IMR-90 (cell line): ENCODE results near the gene HTT-AS.
"Not testable (repeated sequence)": the region's sequence is repeated elsewhere in the genome, so short reads cannot be mapped to it uniquely, and the experiment has no call there.

Experiments
- BHLHE40 ChIP-seq: fragments of 150-350 bp; IDR thresholded peaks from 2 replicates; pipeline ENCODE4 v1.6.1; 2016; ENCODE audit warnings: mild to moderate bottlenecking, low read depth, low read length
- CTCF ChIP-seq: conservative IDR thresholded peaks from 2 replicates; pipeline ENCODE4 v1.5.1; 2012; ENCODE audit warnings: mild to moderate bottlenecking, low read depth, low read length, improper control_type of control experiment
- MAFK ChIP-seq: IDR thresholded peaks from 2 replicates; pipeline ENCODE4 v1.6.1; 2012; ENCODE audit warnings: low read depth, low read length, improper control_type of control experiment
- MXI1 ChIP-seq: IDR thresholded peaks from 2 replicates; pipeline ENCODE4 v1.6.1; 2012; ENCODE audit warnings: low read depth, mild to moderate bottlenecking, low read length, moderate library complexity, borderline replicate concordance
- POLR2A ChIP-seq: IDR thresholded peaks from 2 replicates; pipeline ENCODE4 v1.6.1; 2012; ENCODE audit warnings: mild to moderate bottlenecking, low read depth, low read length
- RAD21 ChIP-seq: IDR thresholded peaks from 2 replicates; pipeline ENCODE4 v1.6.1; 2012; ENCODE audit warnings: low read length, improper control_type of control experiment
- USF2 ChIP-seq: fragments of 150-350 bp; IDR thresholded peaks from 2 replicates; pipeline ENCODE4 v1.6.1; 2017; ENCODE audit warnings: mild to moderate bottlenecking, antibody characterized with exemption, low read length, low read depth

GRCh38 chr4:3051141-3051897 is 23.0 kb downstream of the HTT-AS start:
- TF ChIP-seq MXI1, RAD21, CTCF, POLR2A, MAFK, BHLHE40, USF2: not testable (repeated sequence)
